ENCODE data around the gene IQUB.

DNA sequence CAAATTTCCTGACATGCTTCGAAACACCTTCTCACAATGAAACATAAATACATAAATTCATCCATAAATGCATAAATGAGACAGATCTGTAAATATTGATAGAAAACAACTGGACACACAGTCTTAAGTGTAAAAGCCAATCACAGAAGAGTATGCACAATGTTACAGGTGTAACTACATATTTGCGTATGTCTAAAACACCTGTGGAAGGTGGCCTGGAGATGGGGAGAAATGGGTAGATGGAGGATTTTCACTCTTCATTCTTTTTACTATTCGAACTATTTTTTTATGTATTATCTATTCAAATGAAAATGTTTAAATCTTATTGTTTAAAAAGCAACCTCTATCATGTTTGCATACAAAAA is 860 bp downstream of the IQUB start:
- no peak for TF ChIP-seq POLR2A (IDR thresholded peaks at IDR 0.05; ENCODE audit: low read length)
- no peak for TF ChIP-seq GATA1 (IDR thresholded peaks at IDR 0.05; ENCODE audit: low read depth, low read length)
